K562 (cell line): Measurements from ENCODE around the gene DAB1. TPM values are rescaled to one million over a fixed set of nuclear protein-coding genes. Genes with fewer than 3 reads are reported as not detected.

Source experiments
- ATAC-seq: fragments of 200-7000 bp; cut with Tn5 transposase; 3 replicates; pipeline ENCODE4 v1.9.1; 2020; ENCODE audit warnings: moderate library complexity
- BruUV-seq: library from RNA; stranded (reverse); fragments of 400-500 nt; replicated peaks from 2 replicates; lab custom pipeline; 2021; lab: Mats Ljungman, UMichigan
- CTCF ChIA-PET: fragments of 300-600 bp; formaldehyde crosslinking; extraction: SDS; loops from one replicate; lab custom pipeline; 2021; ENCODE audit warnings: low intra/inter-chr PET ratio; lab: Yijun Ruan, JAX
- POLR2A ChIA-PET: fragments of 300-600, 350-650 bp; sonication (Branson Sonifier 250); formaldehyde crosslinking; extraction: SDS; loops from one replicate; lab custom pipeline; 2021; ENCODE audit warnings: antibody characterized with exemption, inconsistent platforms; lab: Yijun Ruan, JAX
- DNase-seq, 4 experiments: peaks; one replicate each; pipeline versions ENCODE4 v3.0.0 to v3.0.0-alpha.2; 2011 to 2018; ENCODE audit warnings: low spot score in 3 of 4, mixed read lengths in 3 of 4; ENCODE audit errors: extremely low read depth in 1 of 4
- FAIRE-seq: peaks from 2 replicates; lab custom pipeline; 2011; peaks lifted over from hg19 to GRCh38; lab: Jason Lieb, UNC
- H2AFZ ChIP-seq: 2 replicates; pipeline ENCODE4 v1.6.0; 2011; ENCODE audit warnings: low read depth, low read length, control low read depth, inconsistent platforms
- H3K27ac ChIP-seq: fragments of 200-600 bp; 3 replicates; pipeline ENCODE4 v1.8.0; 2011; ENCODE audit warnings: low read depth, mild to moderate bottlenecking, control low read depth, inconsistent platforms, low read length, moderate library complexity, mixed read lengths; ENCODE audit errors: extremely low read depth
- H3K27me3 ChIP-seq, 2 experiments: fragments of 300-600 bp in 1 of 2; 2 replicates in 1 of 2; 3 replicates in 1 of 2; pipeline versions ENCODE4 v1.6.0 to v1.8.0; 2011; ENCODE audit warnings: inconsistent platforms in 2 of 2, low read length in 2 of 2, mild to moderate bottlenecking in 1 of 2, mixed read lengths in 1 of 2, moderate library complexity in 1 of 2; ENCODE audit not compliant: control insufficient read depth in 2 of 2, insufficient read depth in 2 of 2
- H3K36me3 ChIP-seq: fragments of 300-600 bp; 3 replicates; pipeline ENCODE4 v1.8.0; 2011; ENCODE audit warnings: mild to moderate bottlenecking, low read length, inconsistent platforms; ENCODE audit not compliant: control insufficient read depth, insufficient read depth
- H3K4me1 ChIP-seq, 2 experiments: fragments of 200-600 bp in 1 of 2; replicated peaks in 1 of 2; 2 replicates in 1 of 2; 3 replicates in 1 of 2; pipeline versions ENCODE4 v1.5.1 to v1.8.0; 2011; ENCODE audit warnings: inconsistent platforms in 2 of 2, low read length in 2 of 2, mild to moderate bottlenecking in 1 of 2, mixed read lengths in 1 of 2, moderate library complexity in 1 of 2; ENCODE audit not compliant: control insufficient read depth in 2 of 2, insufficient read depth in 2 of 2
- H3K4me2 ChIP-seq: 2 replicates; pipeline ENCODE4 v1.6.1; 2011; ENCODE audit warnings: low read length, control low read depth, inconsistent platforms, mixed read lengths; ENCODE audit not compliant: insufficient read depth
- H3K4me3 ChIP-seq: fragments of 200-600 bp; sonication (generic), shearing (Covaris generic); 2 replicates; pipeline ENCODE4 v1.5.1; 2016; ENCODE audit warnings: control low read depth, inconsistent platforms
- H3K79me2 ChIP-seq: fragments of 200-600 bp; 3 replicates; pipeline ENCODE4 v1.8.0; 2011; ENCODE audit warnings: low read length, inconsistent platforms; ENCODE audit not compliant: control insufficient read depth, insufficient read depth
- H3K9ac ChIP-seq, 2 experiments: 2 replicates each; pipeline versions ENCODE4 v1.6.0 to v1.6.1; 2011; ENCODE audit warnings: low read depth in 2 of 2, low read length in 2 of 2, control low read depth in 1 of 2, inconsistent platforms in 1 of 2, mild to moderate bottlenecking in 1 of 2, mixed read lengths in 1 of 2; ENCODE audit not compliant: insufficient read depth in 1 of 2
- H3K9me1 ChIP-seq: one replicate; pipeline ENCODE4 v1.6.0; 2011; ENCODE audit warnings: inconsistent platforms, mild to moderate bottlenecking, low read length, moderate library complexity; ENCODE audit not compliant: control insufficient read depth, insufficient read depth
- H3K9me3 ChIP-seq: replicated peaks from 2 replicates; pipeline ENCODE4 v1.5.1; 2011; ENCODE audit warnings: low read depth, low read length, inconsistent platforms; ENCODE audit not compliant: control insufficient read depth, insufficient read depth
- H4K20me1 ChIP-seq: replicated peaks from 2 replicates; pipeline ENCODE4 v1.6.1; 2011; ENCODE audit warnings: low read length, inconsistent platforms, mixed read lengths; ENCODE audit not compliant: control insufficient read depth, insufficient read depth
- BCOR ChIP-seq: fragments of 450-650 bp; IDR thresholded peaks from 2 replicates; pipeline ENCODE4 v1.6.1; 2016
- ESRRA ChIP-seq: fragments of 450-650 bp; IDR thresholded peaks from 2 replicates; pipeline ENCODE4 v1.6.1; 2014; ENCODE audit warnings: low read depth, mild to moderate bottlenecking, moderate library complexity, borderline replicate concordance
- FOSL1 ChIP-seq: fragments of 200-800 bp; sonication (Bioruptor generic); conservative IDR thresholded peaks from 2 replicates; pipeline ENCODE4 v1.6.1; 2016; ENCODE audit warnings: missing genetic modification characterization, missing compliant biosample characterization
- MCM5 ChIP-seq: fragments of 450-650 bp; IDR thresholded peaks from 2 replicates; pipeline ENCODE4 v1.6.1; 2016; ENCODE audit warnings: low read depth
- PHF20 ChIP-seq: fragments of 450-650 bp; IDR thresholded peaks from 2 replicates; pipeline ENCODE4 v1.6.1; 2018; ENCODE audit not compliant: partially characterized antibody
- POLR2A ChIP-seq: fragments of 450-650 bp; conservative IDR thresholded peaks from 2 replicates; pipeline ENCODE4 v1.6.1; 2016
- TCF7 ChIP-seq: sonication (generic); IDR thresholded peaks from 2 replicates; pipeline ENCODE4 v1.6.1; 2016; ENCODE audit warnings: antibody characterized with exemption, borderline replicate concordance
- XRCC5 ChIP-seq: fragments of 200-400 bp; formaldehyde crosslinking; IDR thresholded peaks from 2 replicates; pipeline ENCODE4 v1.6.1; 2017; ENCODE audit warnings: low read depth, mild to moderate bottlenecking, low read length
- ZBTB9 ChIP-seq: fragments of 450-650 bp; formaldehyde crosslinking; IDR thresholded peaks from 2 replicates; pipeline ENCODE4 v1.4.0; 2020; ENCODE audit warnings: mild to moderate bottlenecking, moderate library complexity
- ZNF184 ChIP-seq: sonication (generic); formaldehyde crosslinking; IDR thresholded peaks from 2 replicates; pipeline ENCODE4 v1.5.0; 2020; ENCODE audit warnings: missing genetic modification reagents
- ZNF253 ChIP-seq: fragments of 250-450 bp; sonication (Bioruptor Pico); conservative IDR thresholded peaks from 2 replicates; pipeline ENCODE4 v1.6.1; 2021; ENCODE audit warnings: mild to moderate bottlenecking
- ZNF280B ChIP-seq: fragments of 250-450 bp; sonication (Bioruptor Pico); IDR thresholded peaks from 2 replicates; pipeline ENCODE4 v1.5.1; 2021; ENCODE audit warnings: mild to moderate bottlenecking
- WGBS: fragments of 100-300 bp; shearing (Covaris generic); methylation state at CpG from one replicate; pipeline ENCODE4 v1.1.6; 2016; ENCODE audit warnings: low coverage, mixed read lengths; ENCODE audit not compliant: insufficient coverage; ENCODE audit errors: missing lambda C conversion rate; 5-methylcytosine and 5-hydroxymethylcytosine counted together
- in situ Hi-C: fragments of 300-500 bp; cut with MboI; formaldehyde crosslinking; loops from 4 replicates; pipeline ENCODE4 v1.15.0; 2018; ENCODE audit warnings: inconsistent platforms, mixed read lengths
- intact Hi-C: fragments of 100-400 bp; cut with micrococcal nuclease; formaldehyde crosslinking; loops from 2 replicates; pipeline ENCODE4 v1.14.2; 2022
- polyA plus RNA-seq, 8 experiments: library from polyadenylated mRNA; depleted of rRNA in 4 of 8; stranded (reverse) in 5 of 8; unstranded in 3 of 8; fragments of >200 nt; fragmentation: Nextera tagmentation in 2 of 8; fragmentation: Illumina TruSeq in 1 of 8; extraction: Ambion mirVana in 2 of 8; extraction: Trizol in 1 of 8; gene quantifications; 2 replicates each; pipeline versions ENCODE4 v1.2.1 to v1.2.3, GENCODE V29; 2011 to 2014; ENCODE audit warnings: inconsistent platforms in 1 of 8, missing spikeins in 1 of 8
- total RNA-seq, 7 experiments: library from RNA; depleted of rRNA in 6 of 7; stranded (reverse); fragments of >200 nt in 6 of 7; fragmentation: Illumina TruSeq in 2 of 7; extraction: Trizol in 2 of 7; gene quantifications; 2 replicates each; pipeline versions ENCODE4 v1.2.1 to v1.2.3, GENCODE V29; 2011 to 2021; ENCODE audit warnings: low replicate concordance in 1 of 7
- TF ChIP-seq, protein P1 (sequence below): fragments of 150-350 bp; conservative IDR thresholded peaks from 2 replicates; pipeline ENCODE4 v1.6.1; 2014; ENCODE audit warnings: low read length
- TF ChIP-seq, protein P2 (sequence below): sonication (generic); formaldehyde crosslinking; IDR thresholded peaks from 2 replicates; pipeline ENCODE4 v1.8.0; 2022; ENCODE audit warnings: missing genetic modification reagents, mild to moderate bottlenecking, borderline replicate concordance
- TF ChIP-seq, protein P3 (sequence below): IDR thresholded peaks from 2 replicates; pipeline ENCODE4 v1.6.1; 2011; ENCODE audit not compliant: insufficient read length; ENCODE audit errors: extremely low read depth
- TF ChIP-seq, protein P4 (sequence below): fragments of 450-650 bp; conservative IDR thresholded peaks from 2 replicates; pipeline ENCODE4 v1.6.1; 2016; ENCODE audit warnings: missing genetic modification characterization, low read depth, mild to moderate bottlenecking, control low read depth, missing compliant biosample characterization

The DAB1 gene
- total and polyA plus RNA-seq, 9 of the 15 experiments (the other 6 are each of a cell fraction or from before 2014, with no cell fraction given), result not detected

- BruUV-seq, result no TSS peak
- Histone ChIP-seq H3K79me2 (no peaks in the 10 kb centered on the region), H3K9ac (no peak overlapping the region), H3K27me3 (no peaks in the 10 kb centered on the region), H3K9me1 (no peaks in the 10 kb centered on the region), H2AFZ (no peak overlapping the region), H3K36me3 (no peaks in the 10 kb centered on the region), H3K27ac (no peak overlapping the region), H3K9me3 (no peaks in the 10 kb centered on the region), H3K4me1 (no peaks in the 10 kb centered on the region), H3K4me2 (no peak overlapping the region), H3K4me3 (no peak overlapping the region), H4K20me1 (no peaks in the 10 kb centered on the region)
- CTCF ChIA-PET, result no interaction called here
- intact Hi-C loops, result no loop called here
- DNase-seq (no peak), ATAC-seq (no peak), FAIRE-seq (no peak)
- WGBS, result 0% methylated on average over 1 of the region's 1 CpG
- in situ Hi-C loops, result no loop called here
- POLR2A ChIA-PET, result no interaction called here
- TF ChIP-seq FOSL1 (tag) (no peak), ZBTB9 (CRISPR knock-in tag) (no peak), ZNF253 (CRISPR knock-in tag) (no peak), ZNF280B (no peak), XRCC5 (no peak), MCM5 (no peak), POLR2A (no peak), BCOR (no peak), ESRRA (no peak), PHF20 (no peak), TCF7 (no peak), ZNF184 (CRISPR knock-in tag) (no peak)
- TF ChIP-seq, protein P1, sequence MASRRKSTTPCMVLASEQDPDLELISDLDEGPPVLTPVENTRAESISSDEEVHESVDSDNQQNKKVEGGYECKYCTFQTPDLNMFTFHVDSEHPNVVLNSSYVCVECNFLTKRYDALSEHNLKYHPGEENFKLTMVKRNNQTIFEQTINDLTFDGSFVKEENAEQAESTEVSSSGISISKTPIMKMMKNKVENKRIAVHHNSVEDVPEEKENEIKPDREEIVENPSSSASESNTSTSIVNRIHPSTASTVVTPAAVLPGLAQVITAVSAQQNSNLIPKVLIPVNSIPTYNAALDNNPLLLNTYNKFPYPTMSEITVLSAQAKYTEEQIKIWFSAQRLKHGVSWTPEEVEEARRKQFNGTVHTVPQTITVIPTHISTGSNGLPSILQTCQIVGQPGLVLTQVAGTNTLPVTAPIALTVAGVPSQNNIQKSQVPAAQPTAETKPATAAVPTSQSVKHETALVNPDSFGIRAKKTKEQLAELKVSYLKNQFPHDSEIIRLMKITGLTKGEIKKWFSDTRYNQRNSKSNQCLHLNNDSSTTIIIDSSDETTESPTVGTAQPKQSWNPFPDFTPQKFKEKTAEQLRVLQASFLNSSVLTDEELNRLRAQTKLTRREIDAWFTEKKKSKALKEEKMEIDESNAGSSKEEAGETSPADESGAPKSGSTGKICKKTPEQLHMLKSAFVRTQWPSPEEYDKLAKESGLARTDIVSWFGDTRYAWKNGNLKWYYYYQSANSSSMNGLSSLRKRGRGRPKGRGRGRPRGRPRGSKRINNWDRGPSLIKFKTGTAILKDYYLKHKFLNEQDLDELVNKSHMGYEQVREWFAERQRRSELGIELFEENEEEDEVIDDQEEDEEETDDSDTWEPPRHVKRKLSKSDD, result no peak
- TF ChIP-seq, protein P2, sequence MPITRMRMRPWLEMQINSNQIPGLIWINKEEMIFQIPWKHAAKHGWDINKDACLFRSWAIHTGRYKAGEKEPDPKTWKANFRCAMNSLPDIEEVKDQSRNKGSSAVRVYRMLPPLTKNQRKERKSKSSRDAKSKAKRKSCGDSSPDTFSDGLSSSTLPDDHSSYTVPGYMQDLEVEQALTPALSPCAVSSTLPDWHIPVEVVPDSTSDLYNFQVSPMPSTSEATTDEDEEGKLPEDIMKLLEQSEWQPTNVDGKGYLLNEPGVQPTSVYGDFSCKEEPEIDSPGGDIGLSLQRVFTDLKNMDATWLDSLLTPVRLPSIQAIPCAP (CRISPR knock-in tag), result no peak
- TF ChIP-seq, protein P3, sequence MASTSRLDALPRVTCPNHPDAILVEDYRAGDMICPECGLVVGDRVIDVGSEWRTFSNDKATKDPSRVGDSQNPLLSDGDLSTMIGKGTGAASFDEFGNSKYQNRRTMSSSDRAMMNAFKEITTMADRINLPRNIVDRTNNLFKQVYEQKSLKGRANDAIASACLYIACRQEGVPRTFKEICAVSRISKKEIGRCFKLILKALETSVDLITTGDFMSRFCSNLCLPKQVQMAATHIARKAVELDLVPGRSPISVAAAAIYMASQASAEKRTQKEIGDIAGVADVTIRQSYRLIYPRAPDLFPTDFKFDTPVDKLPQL, result no peak
- TF ChIP-seq, protein P4, sequence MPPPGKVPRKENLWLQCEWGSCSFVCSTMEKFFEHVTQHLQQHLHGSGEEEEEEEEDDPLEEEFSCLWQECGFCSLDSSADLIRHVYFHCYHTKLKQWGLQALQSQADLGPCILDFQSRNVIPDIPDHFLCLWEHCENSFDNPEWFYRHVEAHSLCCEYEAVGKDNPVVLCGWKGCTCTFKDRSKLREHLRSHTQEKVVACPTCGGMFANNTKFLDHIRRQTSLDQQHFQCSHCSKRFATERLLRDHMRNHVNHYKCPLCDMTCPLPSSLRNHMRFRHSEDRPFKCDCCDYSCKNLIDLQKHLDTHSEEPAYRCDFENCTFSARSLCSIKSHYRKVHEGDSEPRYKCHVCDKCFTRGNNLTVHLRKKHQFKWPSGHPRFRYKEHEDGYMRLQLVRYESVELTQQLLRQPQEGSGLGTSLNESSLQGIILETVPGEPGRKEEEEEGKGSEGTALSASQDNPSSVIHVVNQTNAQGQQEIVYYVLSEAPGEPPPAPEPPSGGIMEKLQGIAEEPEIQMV, result no peak
Measured at GRCh38 chr1:57467830-57468229, 44.0 kb upstream of the DAB1 start.
